H9 (cell line): ENCODE results near the gene NPC1. TPM values are rescaled to one million over a fixed set of nuclear protein-coding genes. Genes with fewer than 3 reads are reported as not detected.

Experiments
- DNase-seq: peaks from one replicate; pipeline ENCODE4 v3.0.0-alpha.2; 2017
- H2AFZ ChIP-seq: one replicate; pipeline ENCODE4 v1.6.1; 2013; ENCODE audit warnings: mild to moderate bottlenecking, low read length, control low read depth, moderate library complexity
- H2AK5ac ChIP-seq: 2 replicates; pipeline ENCODE4 v1.6.1; 2013; ENCODE audit warnings: low read length, control low read depth, mixed read lengths; ENCODE audit not compliant: insufficient read length
- H2BK120ac ChIP-seq: one replicate; pipeline ENCODE4 v1.6.1; 2013; ENCODE audit warnings: low read depth, mild to moderate bottlenecking, low read length, control low read depth, inconsistent platforms; ENCODE audit not compliant: poor library complexity, severe bottlenecking
- H2BK12ac ChIP-seq: 2 replicates; pipeline ENCODE4 v1.6.1; 2013; ENCODE audit warnings: low read length, control low read depth, mixed read lengths, low read depth; ENCODE audit not compliant: insufficient read length
- H2BK15ac ChIP-seq: 2 replicates; pipeline ENCODE4 v1.6.1; 2013; ENCODE audit warnings: low read depth, low read length, control low read depth
- H2BK20ac ChIP-seq: one replicate; pipeline ENCODE4 v1.6.1; 2013; ENCODE audit warnings: low read depth, mild to moderate bottlenecking, low read length, control low read depth, inconsistent platforms; ENCODE audit not compliant: poor library complexity, severe bottlenecking
- H2BK5ac ChIP-seq: 2 replicates; pipeline ENCODE4 v1.6.1; 2013; ENCODE audit warnings: low read length, control low read depth, mixed read lengths; ENCODE audit not compliant: insufficient read length
- H3K14ac ChIP-seq: 2 replicates; pipeline ENCODE4 v1.6.1; 2013; ENCODE audit warnings: low read length, control low read depth; ENCODE audit not compliant: insufficient read depth
- H3K18ac ChIP-seq: 2 replicates; pipeline ENCODE4 v1.6.1; 2013; ENCODE audit warnings: low read depth, mild to moderate bottlenecking, mixed read lengths, low read length, control low read depth; ENCODE audit not compliant: insufficient read length
- H3K23ac ChIP-seq: 2 replicates; pipeline ENCODE4 v1.6.1; 2013; ENCODE audit warnings: low read length, control low read depth, mixed read lengths, low read depth; ENCODE audit not compliant: insufficient read length
- H3K23me2 ChIP-seq: 2 replicates; pipeline ENCODE4 v1.6.1; 2013; ENCODE audit warnings: low read depth, mild to moderate bottlenecking, mixed read lengths, low read length, control low read depth; ENCODE audit not compliant: insufficient read length, poor library complexity, severe bottlenecking
- H3K27ac ChIP-seq: 2 replicates; pipeline ENCODE4 v1.5.1; 2013; ENCODE audit warnings: low read length, control low read depth, mixed read lengths, low read depth; ENCODE audit not compliant: insufficient read length
- H3K27me3 ChIP-seq: 2 replicates; pipeline ENCODE4 v1.6.1; 2013; ENCODE audit warnings: low read length, control low read depth, inconsistent platforms; ENCODE audit not compliant: insufficient read depth
- H3K4ac ChIP-seq: 2 replicates; pipeline ENCODE4 v1.6.1; 2013; ENCODE audit warnings: low read depth, mild to moderate bottlenecking, control low read depth, inconsistent platforms, low read length, moderate library complexity
- H3K4me1 ChIP-seq: 2 replicates; pipeline ENCODE4 v1.6.1; 2013; ENCODE audit warnings: low read length, control low read depth, inconsistent platforms; ENCODE audit not compliant: insufficient read depth
- H3K4me2 ChIP-seq: 2 replicates; pipeline ENCODE4 v1.6.1; 2013; ENCODE audit warnings: low read length, control low read depth, mixed read lengths; ENCODE audit not compliant: insufficient read length, insufficient read depth
- H3K56ac ChIP-seq: 2 replicates; pipeline ENCODE4 v1.6.1; 2013; ENCODE audit warnings: low read depth, mild to moderate bottlenecking, mixed read lengths, low read length, control low read depth; ENCODE audit not compliant: insufficient read length
- H3K79me1 ChIP-seq: 2 replicates; pipeline ENCODE4 v1.6.1; 2013; ENCODE audit warnings: low read depth, mild to moderate bottlenecking, moderate library complexity, low read length, control low read depth, inconsistent platforms; ENCODE audit not compliant: insufficient read depth, poor library complexity, severe bottlenecking
- H3K79me2 ChIP-seq: 2 replicates; pipeline ENCODE4 v1.6.1; 2013; ENCODE audit warnings: low read length, control low read depth, inconsistent platforms; ENCODE audit not compliant: insufficient read depth
- H3K9ac ChIP-seq: 2 replicates; pipeline ENCODE4 v1.6.1; 2013; ENCODE audit warnings: low read length, control low read depth, mixed read lengths; ENCODE audit not compliant: insufficient read length; ENCODE audit errors: extremely low read depth
- H3K9me3 ChIP-seq: one replicate; pipeline ENCODE4 v1.6.1; 2013; ENCODE audit warnings: low read depth, low read length, inconsistent platforms; ENCODE audit not compliant: control insufficient read depth
- H3T11ph ChIP-seq: one replicate; pipeline ENCODE4 v1.6.1; 2013; ENCODE audit warnings: mild to moderate bottlenecking, low read length, control low read depth, inconsistent platforms
- H4K20me1 ChIP-seq: one replicate; pipeline ENCODE4 v1.6.1; 2013; ENCODE audit not compliant: control insufficient read depth, insufficient read length, insufficient read depth
- H4K5ac ChIP-seq: 2 replicates; pipeline ENCODE4 v1.6.1; 2013; ENCODE audit warnings: low read depth, mild to moderate bottlenecking, mixed read lengths, low read length, control low read depth; ENCODE audit not compliant: insufficient read length
- H4K8ac ChIP-seq: replicated peaks from 2 replicates; pipeline ENCODE4 v1.6.1; 2013; ENCODE audit warnings: low read length, control low read depth, mixed read lengths, low read depth; ENCODE audit not compliant: insufficient read length
- H4K91ac ChIP-seq: 2 replicates; pipeline ENCODE4 v1.6.1; 2013; ENCODE audit warnings: low read depth, mild to moderate bottlenecking, moderate library complexity, mixed read lengths, low read length, control low read depth; ENCODE audit not compliant: insufficient read length
- H3K27ac Mint-ChIP-seq, 3 experiments: 2 replicates in 2 of 3; 3 replicates in 1 of 3; pipeline ENCODE4 v1.8.0; 2020 to 2021; ENCODE audit warnings: mixed read lengths in 3 of 3, mild to moderate bottlenecking in 1 of 3, moderate library complexity in 1 of 3
- H3K27me3 Mint-ChIP-seq: 2 replicates; pipeline ENCODE4 v1.8.0; 2021; ENCODE audit warnings: low read depth, mild to moderate bottlenecking, moderate library complexity, mixed read lengths
- H3K36me3 Mint-ChIP-seq, 3 experiments: 2 replicates in 2 of 3; 3 replicates in 1 of 3; pipeline ENCODE4 v1.8.0; 2020 to 2021; ENCODE audit warnings: low read depth in 3 of 3, mixed read lengths in 3 of 3; ENCODE audit not compliant: insufficient read depth in 1 of 3
- H3K4me1 Mint-ChIP-seq, 2 experiments: 2 replicates each; pipeline ENCODE4 v1.8.0; 2020; ENCODE audit warnings: mixed read lengths in 2 of 2
- H3K4me3 Mint-ChIP-seq, 2 experiments: 2 replicates in 1 of 2; 3 replicates in 1 of 2; pipeline ENCODE4 v1.8.0; 2020 to 2021; ENCODE audit warnings: mild to moderate bottlenecking in 2 of 2, mixed read lengths in 2 of 2, moderate library complexity in 1 of 2
- H3K9me3 Mint-ChIP-seq, 2 experiments: 2 replicates in 1 of 2; 3 replicates in 1 of 2; pipeline ENCODE4 v1.8.0; 2020; ENCODE audit warnings: mild to moderate bottlenecking in 2 of 2, mixed read lengths in 2 of 2, moderate library complexity in 1 of 2
- CTCF ChIP-seq: fragments of 200-600 bp; sonication (generic); conservative IDR thresholded peaks from 3 replicates; pipeline ENCODE4 v1.8.0; 2021; ENCODE audit warnings: antibody characterized with exemption, mild to moderate bottlenecking
- WGBS: extraction: QIAGEN DNeasy Blood & Tissue Kit; methylation state at CpG from one replicate; pipeline ENCODE4 v1.1.7; 2013; ENCODE audit warnings: missing lambda C conversion rate, low lambda C conversion rate, mixed read lengths; ENCODE audit not compliant: insufficient read length; ENCODE audit errors: extremely low coverage; 5-methylcytosine and 5-hydroxymethylcytosine counted together
- total RNA-seq: library from RNA; stranded (reverse); gene quantifications from 2 replicates; pipeline ENCODE4 v1.2.1, GENCODE V29; 2021

The NPC1 gene
- total RNA-seq, 1 experiment from 2014 or later, result 24.2 TPM

- Histone ChIP-seq H2AFZ (no peak overlapping the region), H3K4ac (no peak overlapping the region), H2BK120ac (no peak overlapping the region), H2BK5ac (no peak overlapping the region), H2AK5ac (no peak overlapping the region), H4K8ac (no peak overlapping the region), H3K18ac (no peak overlapping the region), H3K14ac (no peak overlapping the region), H3K27ac (no peak overlapping the region), H4K20me1 (no peaks in the 10 kb centered on the region), H4K5ac (no peak overlapping the region), H3K9me3 (no peaks in the 10 kb centered on the region), H3K27me3 (no peaks in the 10 kb centered on the region), H3K9ac (no peak overlapping the region), H3T11ph (no peak overlapping the region), H3K23ac (no peak overlapping the region), H2BK15ac (no peak overlapping the region), H3K4me1 (peaks cover 4% of the 10 kb centered on the region; the same call in 1 of the 2 replicates), H2BK20ac (no peak overlapping the region), H3K23me2 (peaks cover 8% of the 10 kb centered on the region), H4K91ac (no peak overlapping the region), H3K79me1 (no peaks in the 10 kb centered on the region), H3K79me2 (peaks cover 16% of the 10 kb centered on the region; the same call in 1 of the 2 replicates), H2BK12ac (no peak overlapping the region), H3K4me2 (peak overlapping the region; percentile 98), H3K56ac (no peak overlapping the region)
- TF ChIP-seq CTCF, result no peak
- no peaks in the 10 kb centered on the region for H3K9me3 Mint-ChIP-seq
- H3K36me3 Mint-ChIP-seq, result peaks cover 0 to 8% (median 2%) of the 10 kb centered on the region in 3 experiments; a peak in 3 of 7 replicates
- no peak overlapping the region for H3K27ac Mint-ChIP-seq
- H3K4me3 Mint-ChIP-seq, result peak overlapping the region in 1 of 2 experiments; percentile 14; a peak in 1 of 5 replicates
- H3K27me3 Mint-ChIP-seq, result peaks cover 5% of the 10 kb centered on the region
- peaks cover 28 to 35% of the 10 kb centered on the region in 2 experiments for H3K4me1 Mint-ChIP-seq
- WGBS, result no CpG with 5 or more reads among the region's 13 CpGs
- no peak for DNase-seq
Measured at GRCh38 chr18:23584019-23584983, 2.0 kb downstream of the NPC1 start.
